K562 (cell line): ENCODE results near the gene TRMT1. TPM values are rescaled to one million over a fixed set of nuclear protein-coding genes. Genes with fewer than 3 reads are reported as not detected.

Experiments
- GABPB1 ChIP-seq: sonication (generic); formaldehyde crosslinking; IDR thresholded peaks from 2 replicates; pipeline ENCODE4 v1.8.0; 2022; ENCODE audit warnings: mild to moderate bottlenecking, missing genetic modification reagents
- PPARD ChIP-seq: fragments of 250-450 bp; sonication (Bioruptor Pico); IDR thresholded peaks from 2 replicates; pipeline ENCODE4 v1.8.0; 2022; ENCODE audit warnings: inconsistent platforms, mild to moderate bottlenecking, moderate library complexity
- PRMT5 ChIP-seq: sonication (generic); formaldehyde crosslinking; IDR thresholded peaks from 2 replicates; pipeline ENCODE4 v1.5.0; 2020; ENCODE audit warnings: missing genetic modification reagents
- SNRNP70 ChIP-seq: fragments of 200-400 bp; formaldehyde crosslinking; optimal IDR thresholded peaks from 2 replicates; pipeline ENCODE3; 2017; ENCODE audit warnings: low read depth, low read length
- polyA plus RNA-seq, 8 experiments: library from polyadenylated mRNA; depleted of rRNA in 4 of 8; stranded (reverse) in 5 of 8; unstranded in 3 of 8; fragments of >200 nt; fragmentation: Nextera tagmentation in 2 of 8; fragmentation: Illumina TruSeq in 1 of 8; extraction: Ambion mirVana in 2 of 8; extraction: Trizol in 1 of 8; gene quantifications; 2 replicates each; pipeline versions ENCODE4 v1.2.1 to v1.2.3, GENCODE V29; 2011 to 2014; ENCODE audit warnings: inconsistent platforms in 1 of 8, missing spikeins in 1 of 8
- total RNA-seq, 7 experiments: library from RNA; depleted of rRNA in 6 of 7; stranded (reverse); fragments of >200 nt in 6 of 7; fragmentation: Illumina TruSeq in 2 of 7; extraction: Trizol in 2 of 7; gene quantifications; 2 replicates each; pipeline versions ENCODE4 v1.2.1 to v1.2.3, GENCODE V29; 2011 to 2021; ENCODE audit warnings: low replicate concordance in 1 of 7
- TF ChIP-seq, protein P1 (sequence below), 2 experiments: IDR thresholded peaks in 1 of 2; conservative IDR thresholded peaks in 1 of 2; 2 replicates each; pipeline ENCODE4 v1.6.1; 2016; ENCODE audit warnings: low read depth in 2 of 2, mild to moderate bottlenecking in 1 of 2, missing compliant biosample characterization in 1 of 2, missing genetic modification characterization in 1 of 2, moderate library complexity in 1 of 2
- TF ChIP-seq, protein P2 (sequence below), 2 experiments: fragments of 450-650 bp; IDR thresholded peaks; 2 replicates each; pipeline ENCODE4 v1.6.1; 2018; ENCODE audit warnings: mild to moderate bottlenecking in 2 of 2, low read depth in 1 of 2; ENCODE audit not compliant: partially characterized antibody in 2 of 2
- TF ChIP-seq, protein P3 (sequence below): fragments of 450-650 bp; IDR thresholded peaks from 2 replicates; pipeline ENCODE4 v1.6.1; 2018; ENCODE audit not compliant: partially characterized antibody
- TF ChIP-seq, protein P4 (sequence below): fragments of 150-350 bp; conservative IDR thresholded peaks from 2 replicates; pipeline ENCODE4 v1.6.1; 2014; ENCODE audit warnings: low read length
- TF ChIP-seq, protein P5 (sequence below): sonication (generic); formaldehyde crosslinking; IDR thresholded peaks from 2 replicates; pipeline ENCODE4 v1.4.0; 2020; ENCODE audit warnings: mild to moderate bottlenecking, missing genetic modification reagents

TRMT1 gene
- total and polyA plus RNA-seq, 9 of the 15 experiments (the other 6 are each of a cell fraction or from before 2014, with no cell fraction given): 5.8 to 158 (median 54.3) TPM

DNA sequence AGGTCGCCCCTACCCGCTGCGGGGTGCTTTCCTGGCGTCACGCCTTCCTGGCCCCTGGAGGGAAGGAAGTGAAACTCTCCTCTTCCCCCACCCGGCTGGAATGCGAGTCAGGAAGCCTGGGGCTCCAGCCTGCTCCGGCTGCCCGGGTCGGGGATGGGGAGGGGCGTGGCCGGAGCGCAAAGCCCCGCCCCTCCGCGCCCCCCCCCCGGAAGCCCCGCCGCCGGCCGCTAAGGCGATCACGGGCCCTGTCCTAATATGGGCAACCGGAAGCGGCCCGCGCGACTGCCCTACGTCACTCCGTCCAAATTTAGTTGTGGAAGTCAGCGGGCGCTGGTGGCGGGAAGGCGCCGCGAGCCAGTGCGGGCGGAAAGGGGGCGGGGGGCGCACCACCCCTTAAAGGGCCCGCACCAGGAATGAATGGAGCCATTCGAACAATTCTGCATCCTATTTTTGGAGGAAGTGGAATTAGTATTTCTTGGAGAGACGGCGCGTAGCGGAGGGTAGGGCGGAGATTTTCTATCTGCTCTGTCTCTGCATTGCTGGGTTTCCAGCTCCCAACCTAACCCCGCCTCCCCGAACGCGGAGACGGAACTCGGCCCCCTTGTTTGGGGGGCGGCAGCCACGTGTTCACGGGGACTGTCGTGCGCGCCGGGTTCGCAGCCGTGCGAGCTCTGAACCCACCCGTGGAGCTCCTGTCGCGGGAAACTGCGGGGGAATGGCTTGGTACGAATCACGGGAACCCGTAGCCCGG is 35.2 kb upstream of the TRMT1 start (continued):
- TF ChIP-seq, protein P1, sequence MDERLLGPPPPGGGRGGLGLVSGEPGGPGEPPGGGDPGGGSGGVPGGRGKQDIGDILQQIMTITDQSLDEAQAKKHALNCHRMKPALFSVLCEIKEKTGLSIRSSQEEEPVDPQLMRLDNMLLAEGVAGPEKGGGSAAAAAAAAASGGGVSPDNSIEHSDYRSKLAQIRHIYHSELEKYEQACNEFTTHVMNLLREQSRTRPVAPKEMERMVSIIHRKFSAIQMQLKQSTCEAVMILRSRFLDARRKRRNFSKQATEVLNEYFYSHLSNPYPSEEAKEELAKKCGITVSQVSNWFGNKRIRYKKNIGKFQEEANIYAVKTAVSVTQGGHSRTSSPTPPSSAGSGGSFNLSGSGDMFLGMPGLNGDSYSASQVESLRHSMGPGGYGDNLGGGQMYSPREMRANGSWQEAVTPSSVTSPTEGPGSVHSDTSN (CRISPR knock-in tag; IDR thresholded peaks at IDR 0.05; ENCODE audit: low read depth): no peak
- TF ChIP-seq, protein P1 (tag; conservative IDR thresholded peaks at IDR 0.05; ENCODE audit: low read depth): no peak
- TF ChIP-seq, protein P2, sequence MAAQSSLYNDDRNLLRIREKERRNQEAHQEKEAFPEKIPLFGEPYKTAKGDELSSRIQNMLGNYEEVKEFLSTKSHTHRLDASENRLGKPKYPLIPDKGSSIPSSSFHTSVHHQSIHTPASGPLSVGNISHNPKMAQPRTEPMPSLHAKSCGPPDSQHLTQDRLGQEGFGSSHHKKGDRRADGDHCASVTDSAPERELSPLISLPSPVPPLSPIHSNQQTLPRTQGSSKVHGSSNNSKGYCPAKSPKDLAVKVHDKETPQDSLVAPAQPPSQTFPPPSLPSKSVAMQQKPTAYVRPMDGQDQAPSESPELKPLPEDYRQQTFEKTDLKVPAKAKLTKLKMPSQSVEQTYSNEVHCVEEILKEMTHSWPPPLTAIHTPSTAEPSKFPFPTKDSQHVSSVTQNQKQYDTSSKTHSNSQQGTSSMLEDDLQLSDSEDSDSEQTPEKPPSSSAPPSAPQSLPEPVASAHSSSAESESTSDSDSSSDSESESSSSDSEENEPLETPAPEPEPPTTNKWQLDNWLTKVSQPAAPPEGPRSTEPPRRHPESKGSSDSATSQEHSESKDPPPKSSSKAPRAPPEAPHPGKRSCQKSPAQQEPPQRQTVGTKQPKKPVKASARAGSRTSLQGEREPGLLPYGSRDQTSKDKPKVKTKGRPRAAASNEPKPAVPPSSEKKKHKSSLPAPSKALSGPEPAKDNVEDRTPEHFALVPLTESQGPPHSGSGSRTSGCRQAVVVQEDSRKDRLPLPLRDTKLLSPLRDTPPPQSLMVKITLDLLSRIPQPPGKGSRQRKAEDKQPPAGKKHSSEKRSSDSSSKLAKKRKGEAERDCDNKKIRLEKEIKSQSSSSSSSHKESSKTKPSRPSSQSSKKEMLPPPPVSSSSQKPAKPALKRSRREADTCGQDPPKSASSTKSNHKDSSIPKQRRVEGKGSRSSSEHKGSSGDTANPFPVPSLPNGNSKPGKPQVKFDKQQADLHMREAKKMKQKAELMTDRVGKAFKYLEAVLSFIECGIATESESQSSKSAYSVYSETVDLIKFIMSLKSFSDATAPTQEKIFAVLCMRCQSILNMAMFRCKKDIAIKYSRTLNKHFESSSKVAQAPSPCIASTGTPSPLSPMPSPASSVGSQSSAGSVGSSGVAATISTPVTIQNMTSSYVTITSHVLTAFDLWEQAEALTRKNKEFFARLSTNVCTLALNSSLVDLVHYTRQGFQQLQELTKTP (IDR thresholded peaks at IDR 0.05; ENCODE audit: low read depth in 1 of 2, partially characterized antibody in 2 of 2): no peak
- TF ChIP-seq, protein P3, sequence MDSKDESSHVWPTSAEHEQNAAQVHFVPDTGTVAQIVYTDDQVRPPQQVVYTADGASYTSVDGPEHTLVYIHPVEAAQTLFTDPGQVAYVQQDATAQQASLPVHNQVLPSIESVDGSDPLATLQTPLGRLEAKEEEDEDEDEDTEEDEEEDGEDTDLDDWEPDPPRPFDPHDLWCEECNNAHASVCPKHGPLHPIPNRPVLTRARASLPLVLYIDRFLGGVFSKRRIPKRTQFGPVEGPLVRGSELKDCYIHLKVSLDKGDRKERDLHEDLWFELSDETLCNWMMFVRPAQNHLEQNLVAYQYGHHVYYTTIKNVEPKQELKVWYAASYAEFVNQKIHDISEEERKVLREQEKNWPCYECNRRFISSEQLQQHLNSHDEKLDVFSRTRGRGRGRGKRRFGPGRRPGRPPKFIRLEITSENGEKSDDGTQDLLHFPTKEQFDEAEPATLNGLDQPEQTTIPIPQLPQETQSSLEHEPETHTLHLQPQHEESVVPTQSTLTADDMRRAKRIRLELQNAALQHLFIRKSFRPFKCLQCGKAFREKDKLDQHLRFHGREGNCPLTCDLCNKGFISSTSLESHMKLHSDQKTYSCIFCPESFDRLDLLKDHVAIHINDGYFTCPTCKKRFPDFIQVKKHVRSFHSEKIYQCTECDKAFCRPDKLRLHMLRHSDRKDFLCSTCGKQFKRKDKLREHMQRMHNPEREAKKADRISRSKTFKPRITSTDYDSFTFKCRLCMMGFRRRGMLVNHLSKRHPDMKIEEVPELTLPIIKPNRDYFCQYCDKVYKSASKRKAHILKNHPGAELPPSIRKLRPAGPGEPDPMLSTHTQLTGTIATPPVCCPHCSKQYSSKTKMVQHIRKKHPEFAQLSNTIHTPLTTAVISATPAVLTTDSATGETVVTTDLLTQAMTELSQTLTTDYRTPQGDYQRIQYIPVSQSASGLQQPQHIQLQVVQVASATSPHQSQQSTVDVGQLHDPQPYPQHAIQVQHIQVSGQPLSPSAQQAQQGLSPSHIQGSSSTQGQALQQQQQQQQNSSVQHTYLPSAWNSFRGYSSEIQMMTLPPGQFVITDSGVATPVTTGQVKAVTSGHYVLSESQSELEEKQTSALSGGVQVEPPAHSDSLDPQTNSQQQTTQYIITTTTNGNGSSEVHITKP: peak; percentile 12
- TF ChIP-seq, protein P4, sequence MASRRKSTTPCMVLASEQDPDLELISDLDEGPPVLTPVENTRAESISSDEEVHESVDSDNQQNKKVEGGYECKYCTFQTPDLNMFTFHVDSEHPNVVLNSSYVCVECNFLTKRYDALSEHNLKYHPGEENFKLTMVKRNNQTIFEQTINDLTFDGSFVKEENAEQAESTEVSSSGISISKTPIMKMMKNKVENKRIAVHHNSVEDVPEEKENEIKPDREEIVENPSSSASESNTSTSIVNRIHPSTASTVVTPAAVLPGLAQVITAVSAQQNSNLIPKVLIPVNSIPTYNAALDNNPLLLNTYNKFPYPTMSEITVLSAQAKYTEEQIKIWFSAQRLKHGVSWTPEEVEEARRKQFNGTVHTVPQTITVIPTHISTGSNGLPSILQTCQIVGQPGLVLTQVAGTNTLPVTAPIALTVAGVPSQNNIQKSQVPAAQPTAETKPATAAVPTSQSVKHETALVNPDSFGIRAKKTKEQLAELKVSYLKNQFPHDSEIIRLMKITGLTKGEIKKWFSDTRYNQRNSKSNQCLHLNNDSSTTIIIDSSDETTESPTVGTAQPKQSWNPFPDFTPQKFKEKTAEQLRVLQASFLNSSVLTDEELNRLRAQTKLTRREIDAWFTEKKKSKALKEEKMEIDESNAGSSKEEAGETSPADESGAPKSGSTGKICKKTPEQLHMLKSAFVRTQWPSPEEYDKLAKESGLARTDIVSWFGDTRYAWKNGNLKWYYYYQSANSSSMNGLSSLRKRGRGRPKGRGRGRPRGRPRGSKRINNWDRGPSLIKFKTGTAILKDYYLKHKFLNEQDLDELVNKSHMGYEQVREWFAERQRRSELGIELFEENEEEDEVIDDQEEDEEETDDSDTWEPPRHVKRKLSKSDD: no peak
- TF ChIP-seq SNRNP70: no peak
- TF ChIP-seq, protein P5, sequence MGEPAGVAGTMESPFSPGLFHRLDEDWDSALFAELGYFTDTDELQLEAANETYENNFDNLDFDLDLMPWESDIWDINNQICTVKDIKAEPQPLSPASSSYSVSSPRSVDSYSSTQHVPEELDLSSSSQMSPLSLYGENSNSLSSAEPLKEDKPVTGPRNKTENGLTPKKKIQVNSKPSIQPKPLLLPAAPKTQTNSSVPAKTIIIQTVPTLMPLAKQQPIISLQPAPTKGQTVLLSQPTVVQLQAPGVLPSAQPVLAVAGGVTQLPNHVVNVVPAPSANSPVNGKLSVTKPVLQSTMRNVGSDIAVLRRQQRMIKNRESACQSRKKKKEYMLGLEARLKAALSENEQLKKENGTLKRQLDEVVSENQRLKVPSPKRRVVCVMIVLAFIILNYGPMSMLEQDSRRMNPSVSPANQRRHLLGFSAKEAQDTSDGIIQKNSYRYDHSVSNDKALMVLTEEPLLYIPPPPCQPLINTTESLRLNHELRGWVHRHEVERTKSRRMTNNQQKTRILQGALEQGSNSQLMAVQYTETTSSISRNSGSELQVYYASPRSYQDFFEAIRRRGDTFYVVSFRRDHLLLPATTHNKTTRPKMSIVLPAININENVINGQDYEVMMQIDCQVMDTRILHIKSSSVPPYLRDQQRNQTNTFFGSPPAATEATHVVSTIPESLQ (CRISPR knock-in tag): 0 out of 2 replicates have a peak, but pooled peaks have one; percentile 44
- TF ChIP-seq PRMT5 (CRISPR knock-in tag): no peak
- TF ChIP-seq PPARD: no peak
- peak; percentile 71 for TF ChIP-seq GABPB1 (CRISPR knock-in tag)
